SK-N-SH (cell line): ENCODE results near the gene RALY. TPM values are rescaled to one million over a fixed set of nuclear protein-coding genes. Genes with fewer than 3 reads are reported as not detected.

Experiments
- CTCF ChIA-PET: fragments of 300-600, 350-600 bp; formaldehyde crosslinking; extraction: SDS; loops from one replicate; lab custom pipeline; 2021; lab: Yijun Ruan, JAX
- POLR2A ChIA-PET: fragments of 350-600 bp; sonication (Branson Sonifier 250); formaldehyde crosslinking; extraction: SDS; loops from one replicate; lab custom pipeline; 2020; ENCODE audit warnings: antibody characterized with exemption, inconsistent platforms; lab: Yijun Ruan, JAX
- DNase-seq: peaks from one replicate; pipeline ENCODE4 v3.0.0; 2012
- H2AFZ ChIP-seq: fragments of 200-600 bp; sonication (generic); 2 replicates; pipeline ENCODE4 v1.8.1; 2016; ENCODE audit warnings: antibody characterized with exemption, mild to moderate bottlenecking, low read depth
- H3F3A ChIP-seq: fragments of 200-600 bp; sonication (generic); replicated peaks from 2 replicates; pipeline ENCODE3; 2016; ENCODE audit warnings: antibody characterized with exemption, mild to moderate bottlenecking; ENCODE audit not compliant: insufficient read depth
- H3K27ac ChIP-seq, 2 experiments: fragments of 200-500 bp in 1 of 2; fragments of 200-600 bp in 1 of 2; sonication (Bioruptor generic) in 1 of 2; sonication (generic), shearing (Covaris generic) in 1 of 2; 2 replicates each; pipeline versions ENCODE4 v1.5.1 to v1.6.1; 2014 to 2016; ENCODE audit warnings: low read depth in 2 of 2, inconsistent platforms in 1 of 2, low read length in 1 of 2, mild to moderate bottlenecking in 1 of 2, mixed read lengths in 1 of 2
- H3K27me3 ChIP-seq: fragments of 200-600 bp; sonication (generic), shearing (Covaris generic); 2 replicates; pipeline ENCODE4 v1.6.1; 2016; ENCODE audit warnings: mixed run types; ENCODE audit not compliant: insufficient read depth
- H3K36me3 ChIP-seq, 2 experiments: fragments of 200-500 bp in 1 of 2; fragments of 200-600 bp in 1 of 2; sonication (Bioruptor generic) in 1 of 2; sonication (generic) in 1 of 2; replicated peaks in 1 of 2; 2 replicates each; pipeline versions ENCODE3 to v1.5.1; 2014 to 2016; ENCODE audit warnings: low read length in 1 of 2, mild to moderate bottlenecking in 1 of 2; ENCODE audit not compliant: insufficient read depth in 2 of 2, control insufficient read depth in 1 of 2
- H3K4me1 ChIP-seq, 2 experiments: fragments of 200-500 bp in 1 of 2; fragments of 200-600 bp in 1 of 2; sonication (Bioruptor generic) in 1 of 2; sonication (generic), shearing (Covaris generic) in 1 of 2; 2 replicates each; pipeline versions ENCODE4 v1.5.1 to v1.6.1; 2014 to 2016; ENCODE audit warnings: low read depth in 1 of 2, low read length in 1 of 2, mixed run types in 1 of 2; ENCODE audit not compliant: insufficient read depth in 2 of 2, control insufficient read depth in 1 of 2
- H3K4me2 ChIP-seq: fragments of 200-600 bp; sonication (generic), shearing (Covaris generic); 2 replicates; pipeline ENCODE4 v1.6.1; 2017; ENCODE audit warnings: mixed run types
- H3K4me3 ChIP-seq, 2 experiments: fragments of 200-500 bp in 1 of 2; fragments of 200-600 bp in 1 of 2; sonication (Bioruptor generic) in 1 of 2; sonication (generic), shearing (Covaris generic) in 1 of 2; 2 replicates each; pipeline versions ENCODE4 v1.5.1 to v1.8.1; 2014 to 2016; ENCODE audit warnings: low read depth in 2 of 2, inconsistent platforms in 1 of 2, low read length in 1 of 2, mild to moderate bottlenecking in 1 of 2, mixed read lengths in 1 of 2, moderate library complexity in 1 of 2
- H3K79me2 ChIP-seq: fragments of 200-600 bp; sonication (generic); 2 replicates; pipeline ENCODE4 v1.8.1; 2017; ENCODE audit warnings: mild to moderate bottlenecking; ENCODE audit not compliant: insufficient read depth
- H3K9ac ChIP-seq: fragments of 200-600 bp; sonication (generic); 2 replicates; pipeline ENCODE4 v1.6.1; 2017; ENCODE audit warnings: mixed run types
- H3K9me2 ChIP-seq: fragments of 200-600 bp; sonication (generic); 2 replicates; pipeline ENCODE4 v1.6.1; 2017; ENCODE audit warnings: mixed run types
- H3K9me3 ChIP-seq: fragments of 200-600 bp; sonication (generic); 2 replicates; pipeline ENCODE4 v1.6.1; 2017; ENCODE audit warnings: mixed run types, mild to moderate bottlenecking, moderate library complexity
- H4K20me1 ChIP-seq: fragments of 200-600 bp; sonication (generic); 2 replicates; pipeline ENCODE4 v1.6.1; 2017; ENCODE audit warnings: mild to moderate bottlenecking, mixed run types; ENCODE audit not compliant: insufficient read depth
- EZH2phosphoT487 ChIP-seq: fragments of 200-600 bp; sonication (generic); IDR thresholded peaks from 2 replicates; pipeline ENCODE4 v1.6.1; 2017; ENCODE audit warnings: low read depth, mixed run types, mild to moderate bottlenecking, antibody characterized with exemption, moderate library complexity, borderline replicate concordance
- FOXM1 ChIP-seq: IDR thresholded peaks from 2 replicates; pipeline ENCODE4 v1.4.0; 2012; ENCODE audit warnings: low read depth, mild to moderate bottlenecking
- GABPA ChIP-seq: IDR thresholded peaks from 2 replicates; pipeline ENCODE4 v1.4.0; 2012; ENCODE audit warnings: low read depth, mild to moderate bottlenecking
- GATA2 ChIP-seq: sonication (generic); formaldehyde crosslinking; IDR thresholded peaks from 2 replicates; pipeline ENCODE4 v1.5.0; 2020; ENCODE audit warnings: mild to moderate bottlenecking, missing genetic modification reagents
- JUND ChIP-seq: IDR thresholded peaks from 2 replicates; pipeline ENCODE4 v1.4.0; 2012
- MAX ChIP-seq: IDR thresholded peaks from 2 replicates; pipeline ENCODE4 v1.4.0; 2012; ENCODE audit warnings: low read depth
- MEF2A ChIP-seq: IDR thresholded peaks from 2 replicates; pipeline ENCODE4 v1.4.0; 2012; ENCODE audit warnings: low read depth, borderline replicate concordance
- MXI1 ChIP-seq: IDR thresholded peaks from 2 replicates; pipeline ENCODE4 v1.6.1; 2012; ENCODE audit warnings: mild to moderate bottlenecking, low read depth, low read length, improper control_type of control experiment
- RAD21 ChIP-seq: IDR thresholded peaks from 2 replicates; pipeline ENCODE4 v1.6.1; 2012; ENCODE audit warnings: mild to moderate bottlenecking, low read length
- RFX5 ChIP-seq: IDR thresholded peaks from 2 replicates; pipeline ENCODE4 v1.6.1; 2012; ENCODE audit warnings: mild to moderate bottlenecking, improper control_type of control experiment, low read length
- RXRA ChIP-seq: IDR thresholded peaks from 2 replicates; pipeline ENCODE4 v1.4.0; 2012; ENCODE audit warnings: low read depth, mild to moderate bottlenecking, borderline replicate concordance
- SIN3A ChIP-seq: IDR thresholded peaks from 2 replicates; pipeline ENCODE4 v1.6.1; 2012; ENCODE audit warnings: low read depth, mild to moderate bottlenecking, low read length, moderate library complexity, borderline replicate concordance
- SMC3 ChIP-seq: IDR thresholded peaks from 2 replicates; pipeline ENCODE4 v1.6.1; 2012; ENCODE audit warnings: low read depth, low read length, improper control_type of control experiment
- TCF12 ChIP-seq: IDR thresholded peaks from 2 replicates; pipeline ENCODE4 v1.4.0; 2012
- USF1 ChIP-seq: IDR thresholded peaks from 2 replicates; pipeline ENCODE4 v1.4.0; 2012; ENCODE audit warnings: low read depth, borderline replicate concordance
- USF2 ChIP-seq: fragments of 150-350 bp; IDR thresholded peaks from 2 replicates; pipeline ENCODE4 v1.6.1; 2017; ENCODE audit warnings: antibody characterized with exemption, low read length, low read depth, borderline replicate concordance
- ZBTB33 ChIP-seq: IDR thresholded peaks from 2 replicates; pipeline ENCODE4 v1.4.0; 2012; ENCODE audit warnings: low read depth, borderline replicate concordance
- WGBS: methylation state at CpG from one replicate; pipeline ENCODE4 v1.1.6; 2017; ENCODE audit warnings: low lambda C conversion rate; 5-methylcytosine and 5-hydroxymethylcytosine counted together
- polyA plus RNA-seq, 3 experiments: library from polyadenylated mRNA; depleted of rRNA; stranded (reverse); fragments of >200 nt; gene quantifications; 2 replicates each; pipeline ENCODE4 v1.2.3, GENCODE V29; 2012

The RALY gene
- polyA plus RNA-seq, 1 of the 3 experiments (the other 2 are of a cell fraction): 130 TPM

DNA sequence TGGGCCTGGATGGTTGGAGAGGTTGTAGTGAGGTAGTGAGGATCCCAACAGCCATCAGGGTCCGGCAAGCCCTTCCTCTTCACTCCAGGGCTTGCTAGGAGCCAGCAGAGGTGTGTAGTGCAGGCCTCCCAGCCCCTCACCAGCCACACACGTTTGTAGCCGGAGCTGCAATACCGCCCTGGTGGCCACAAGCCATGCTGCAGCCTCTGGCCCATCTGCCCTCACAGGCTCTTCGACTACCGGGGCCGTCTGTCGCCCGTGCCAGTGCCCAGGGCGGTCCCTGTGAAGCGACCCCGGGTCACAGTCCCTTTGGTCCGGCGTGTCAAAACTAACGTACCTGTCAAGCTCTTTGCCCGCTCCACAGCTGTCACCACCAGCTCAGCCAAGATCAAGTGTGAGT lies 81.9 kb downstream of the RALY start:
- WGBS: over 99% methylated on average over 12 of the region's 16 CpGs
- no peaks in the 10 kb centered on the region for H3F3A ChIP-seq
- ChIA-PET CTCF (interaction anchor here (6.4 kb wide), 1 partner anchor 212 kb away, joined by 36 read pairs; no protein-coding TSS in a partner anchor), POLR2A (no interaction called here)
- H3K79me2 ChIP-seq: peaks cover 25% of the 10 kb centered on the region
- H3K9me2 ChIP-seq: no peaks in the 10 kb centered on the region
- TF ChIP-seq MEF2A: no peak
- no peak for TF ChIP-seq TCF12
- no peak for TF ChIP-seq SIN3A
- TF ChIP-seq JUND: no peak
- TF ChIP-seq GABPA: no peak
- no peak for TF ChIP-seq RXRA
- no peak for TF ChIP-seq RAD21
- no peak for TF ChIP-seq GATA2 (CRISPR knock-in tag)
- TF ChIP-seq FOXM1: no peak
- no peak for TF ChIP-seq SMC3
- TF ChIP-seq EZH2phosphoT487: no peak
- no peak for TF ChIP-seq MAX
- no peak for TF ChIP-seq RFX5
- TF ChIP-seq MXI1: no peak
- TF ChIP-seq ZBTB33: no peak
- no peak for TF ChIP-seq USF2
- TF ChIP-seq USF1: no peak
- no peak overlapping the region for H3K4me3 ChIP-seq
- peaks cover 43% of the 10 kb centered on the region for H4K20me1 ChIP-seq
- peaks cover 0 to 17% of the 10 kb centered on the region in 2 experiments; a peak in 1 of 4 replicates for H3K4me1 ChIP-seq
- peaks cover 11 to 66% of the 10 kb centered on the region in 2 experiments for H3K36me3 ChIP-seq
- H3K27ac ChIP-seq: no peak overlapping the region
- no peak overlapping the region for H3K4me2 ChIP-seq
- H2AFZ ChIP-seq: no peak overlapping the region
- no peaks in the 10 kb centered on the region for H3K27me3 ChIP-seq
- no peaks in the 10 kb centered on the region for H3K9me3 ChIP-seq
- no peak overlapping the region for H3K9ac ChIP-seq
- no peak for DNase-seq
